ENCODE measurements around the gene TRIOBP. TPM values are rescaled to one million over a fixed set of nuclear protein-coding genes. Genes with fewer than 3 reads are reported as not detected.

Gene TRIOBP
- total and polyA plus RNA-seq, 2 of the 13 experiments (the other 11 are each of a cell fraction or from before 2014, with no cell fraction given), result 6.1 to 15.4 TPM

DNA sequence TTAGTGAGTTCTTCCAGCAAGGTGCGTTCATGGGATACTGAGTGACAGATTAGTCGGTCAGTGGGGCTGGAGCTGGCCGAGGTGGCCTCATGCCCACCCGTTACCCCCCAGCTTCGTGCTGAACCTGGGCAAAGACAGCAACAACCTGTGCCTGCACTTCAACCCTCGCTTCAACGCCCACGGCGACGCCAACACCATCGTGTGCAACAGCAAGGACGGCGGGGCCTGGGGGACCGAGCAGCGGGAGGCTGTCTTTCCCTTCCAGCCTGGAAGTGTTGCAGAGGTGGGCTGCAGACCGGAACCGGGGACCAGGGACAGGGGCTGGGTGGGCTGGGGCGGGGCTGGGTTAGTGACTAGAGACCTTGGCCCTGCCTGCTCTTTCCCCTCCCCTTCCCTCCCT, 18.5 kb upstream of the TRIOBP start (continued):
- TF ChIP-seq ZNF691 (CRISPR knock-in tag; IDR thresholded peaks at IDR 0.05; ENCODE audit: borderline replicate concordance, low read depth), result no peak

DNA sequence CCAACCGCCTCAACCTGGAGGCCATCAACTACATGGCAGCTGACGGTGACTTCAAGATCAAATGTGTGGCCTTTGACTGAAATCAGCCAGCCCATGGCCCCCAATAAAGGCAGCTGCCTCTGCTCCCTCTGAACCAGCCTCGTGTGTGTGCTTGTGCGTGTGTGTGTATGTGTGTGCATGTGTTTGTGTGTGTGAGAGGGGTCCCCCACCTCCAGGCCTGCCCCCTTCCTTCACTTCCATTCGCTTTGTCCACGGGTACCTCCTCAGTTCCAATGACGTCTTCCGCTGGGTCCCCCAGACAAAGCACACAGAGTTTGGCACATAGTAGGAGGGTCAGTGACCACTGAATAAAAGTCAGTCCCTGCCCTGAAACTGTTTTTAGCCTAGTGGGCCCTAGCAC, 17.2 kb upstream of the TRIOBP start:
- Histone ChIP-seq H3K36me3 (replicated peaks in 1 of 2; ENCODE audit: control insufficient read depth in 1 of 2, insufficient read depth in 2 of 2, low read length in 2 of 2) (peaks cover 0 to 2% of the 10 kb centered on the region in 2 experiments; a peak in 1 of 5 replicates), H3K9me3 (ENCODE audit: low read length) (no peaks in the 10 kb centered on the region), H3K9ac (ENCODE audit: insufficient read depth, low read depth, low read length) (no peak overlapping the region), H3K27ac (ENCODE audit: extremely low read length, insufficient read depth, low read length) (no peak overlapping the region), H3K4me2 (ENCODE audit: low read depth, low read length) (no peak overlapping the region), H4K20me1 (ENCODE audit: insufficient read depth, low read length) (no peaks in the 10 kb centered on the region), H3K27me3 (ENCODE audit: control insufficient read depth in 1 of 2, insufficient read depth in 2 of 2, low read length in 2 of 2) (no peaks in the 10 kb centered on the region), H3K4me1 (ENCODE audit: insufficient read depth, low read length) (peaks cover 63% of the 10 kb centered on the region), H3K4me3 (replicated peaks in 1 of 3; ENCODE audit: insufficient read depth in 1 of 3, low read depth in 2 of 3, low read length in 3 of 3) (no peak overlapping the region), H3K79me2 (ENCODE audit: insufficient read depth, low read length) (no peaks in the 10 kb centered on the region), H2AFZ (ENCODE audit: low read length) (no peak overlapping the region)
- ChIA-PET CTCF (ENCODE audit: low intra/inter-chr PET ratio, low total read pairs) (interaction anchor here (2.5 kb wide), 1 partner anchor 56 kb away, joined by 11 read pairs; no protein-coding TSS in a partner anchor), POLR2A (no interaction called here)
- DNase-seq (ENCODE audit: low spot score), result no peak
- no TSS peak for BruUV-seq (replicated peaks)
- WGBS (ENCODE audit: low lambda C conversion rate), result 90% methylated on average over 6 of the region's 8 CpGs
- no peak for FAIRE-seq
- intact Hi-C loops (cut with micrococcal nuclease; ENCODE audit: unreplicated experiment) (loop anchor here (5.0 kb wide), 3 partner anchors 57 to 142 kb away; no protein-coding TSS in a partner anchor), in situ Hi-C loops (cut with HindIII; ENCODE audit: extremely low pct_ligation_motif_present, low pct_unique_long_range_greater_than_20kb) (no loop called here)
- ATAC-seq, result no peak
- TF ChIP-seq PRDM15 (CRISPR knock-in tag; IDR thresholded peaks at IDR 0.05), result no peak
- no peak for TF ChIP-seq UBTF (CRISPR knock-in tag; IDR thresholded peaks at IDR 0.05)
- TF ChIP-seq HOXA3 (CRISPR knock-in tag; IDR thresholded peaks at IDR 0.05), result no peak
- no peak for TF ChIP-seq ZMYM3 (CRISPR knock-in tag; IDR thresholded peaks at IDR 0.05)
- TF ChIP-seq SIN3A (IDR thresholded peaks at IDR 0.05; ENCODE audit: borderline replicate concordance, low read depth, low read length), result no peak
- no peak for TF ChIP-seq ZNF703 (CRISPR knock-in tag; IDR thresholded peaks at IDR 0.05; ENCODE audit: borderline replicate concordance)
- TF ChIP-seq, protein P1, sequence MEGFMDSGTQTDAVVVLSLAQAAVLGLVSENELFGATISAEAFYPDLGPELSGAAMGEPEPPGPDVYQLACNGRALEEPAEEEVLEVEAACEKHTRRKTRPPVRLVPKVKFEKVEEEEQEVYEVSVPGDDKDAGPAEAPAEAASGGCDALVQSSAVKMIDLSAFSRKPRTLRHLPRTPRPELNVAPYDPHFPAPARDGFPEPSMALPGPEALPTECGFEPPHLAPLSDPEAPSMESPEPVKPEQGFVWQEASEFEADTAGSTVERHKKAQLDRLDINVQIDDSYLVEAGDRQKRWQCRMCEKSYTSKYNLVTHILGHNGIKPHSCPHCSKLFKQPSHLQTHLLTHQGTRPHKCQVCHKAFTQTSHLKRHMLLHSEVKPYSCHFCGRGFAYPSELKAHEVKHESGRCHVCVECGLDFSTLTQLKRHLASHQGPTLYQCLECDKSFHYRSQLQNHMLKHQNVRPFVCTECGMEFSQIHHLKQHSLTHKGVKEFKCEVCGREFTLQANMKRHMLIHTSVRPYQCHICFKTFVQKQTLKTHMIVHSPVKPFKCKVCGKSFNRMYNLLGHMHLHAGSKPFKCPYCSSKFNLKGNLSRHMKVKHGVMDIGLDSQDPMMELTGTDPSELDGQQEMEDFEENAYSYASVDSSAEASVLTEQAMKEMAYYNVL (CRISPR knock-in tag; IDR thresholded peaks at IDR 0.05; ENCODE audit: borderline replicate concordance), result no peak
- TF ChIP-seq MLXIP (CRISPR knock-in tag; IDR thresholded peaks at IDR 0.05; ENCODE audit: borderline replicate concordance), result no peak
- no peak for TF ChIP-seq ZNF205 (CRISPR knock-in tag; IDR thresholded peaks at IDR 0.05)
